Small intestine (tissue), 7 donors: Measurements from ENCODE around the gene UBE2V1. TPM values are rescaled to one million over a fixed set of nuclear protein-coding genes. Genes with fewer than 3 reads are reported as not detected.
A peak's percentile ranks its signal among the peaks of the same experiment; 100 is the strongest.

Source experiments
- DNase-seq, 2 donors: peaks; one replicate each; pipeline versions ENCODE4 v3.0.0 to v3.0.0-alpha.2; 2013
- FAIRE-seq: peaks from 2 replicates; lab custom pipeline; 2012; peaks lifted over from hg19 to GRCh38; lab: Jason Lieb, UNC
- H3K27ac ChIP-seq, 3 donors: one replicate each; pipeline ENCODE4 v1.5.1; 2013; ENCODE audit warnings: low read length in 2 of 3, mild to moderate bottlenecking in 2 of 3, control low read depth in 1 of 3, inconsistent platforms in 1 of 3, low read depth in 1 of 3, moderate library complexity in 1 of 3
- H3K27me3 ChIP-seq, 3 donors: one replicate each; pipeline ENCODE4 v1.6.1; 2013; ENCODE audit warnings: low read length in 3 of 3, inconsistent platforms in 1 of 3; ENCODE audit not compliant: control insufficient read depth in 3 of 3, insufficient read depth in 3 of 3
- H3K36me3 ChIP-seq, 3 donors: one replicate each; pipeline ENCODE4 v1.6.1; 2013; ENCODE audit warnings: low read length in 3 of 3, inconsistent platforms in 1 of 3, low read depth in 1 of 3, mild to moderate bottlenecking in 1 of 3, moderate library complexity in 1 of 3; ENCODE audit not compliant: control insufficient read depth in 3 of 3, insufficient read depth in 2 of 3
- H3K4me1 ChIP-seq, 3 donors: one replicate each; pipeline ENCODE4 v1.6.1; 2013; ENCODE audit warnings: low read length in 2 of 3, inconsistent platforms in 1 of 3, low read depth in 1 of 3, mild to moderate bottlenecking in 1 of 3, moderate library complexity in 1 of 3; ENCODE audit not compliant: control insufficient read depth in 3 of 3, insufficient read depth in 2 of 3
- H3K4me3 ChIP-seq, 3 donors: one replicate each; pipeline ENCODE4 v1.5.1; 2013; ENCODE audit warnings: low read length in 3 of 3, control low read depth in 1 of 3, inconsistent platforms in 1 of 3, low read depth in 1 of 3, mild to moderate bottlenecking in 1 of 3, moderate library complexity in 1 of 3
- H3K9me3 ChIP-seq, 2 donors: one replicate each; pipeline ENCODE4 v1.6.1; 2013; ENCODE audit warnings: low read depth in 1 of 2, low read length in 1 of 2; ENCODE audit not compliant: control insufficient read depth in 2 of 2, insufficient read depth in 1 of 2
- WGBS, 3 donors: extraction: QIAGEN DNeasy Blood & Tissue Kit; methylation state at CpG; one replicate each; pipeline ENCODE4 v1.1.7; 2013; 5-methylcytosine and 5-hydroxymethylcytosine counted together
- polyA plus RNA-seq, 4 donors: library from polyadenylated mRNA; stranded (reverse) in 3 of 4; unstranded in 1 of 4; fragments of 200-250 nt in 3 of 4; fragments of 120-200 nt in 1 of 4; gene quantifications; one replicate each; pipeline versions ENCODE4 v1.2.1 to v1.2.3, GENCODE V29; 2013
- donor health status: healthy with polysubstance abuse.
- donor health status: control.
- donor health status: control.
- donor health status: Bipolar disorder and iron deficiency.
- donor health status: healthy.

UBE2V1 gene
- polyA plus RNA-seq, 4 donors = 72.7 to 123 (median 80.4) TPM

GRCh38 chr20:50116368-50116999, 3.5 kb upstream of the UBE2V1 start:
- Histone ChIP-seq H3K36me3 (no peaks in the 10 kb centered on the region), H3K9me3 (no peaks in the 10 kb centered on the region), H3K4me3 (peak overlapping the region in 1 of 3 donors; percentile 16), H3K27ac (peak overlapping the region in 2 of 3 donors; percentile 33 to 35), H3K4me1 (peaks cover 9 to 29% (median 10%) of the 10 kb centered on the region in 3 donors), H3K27me3 (no peaks in the 10 kb centered on the region)
- no peak for FAIRE-seq
- DNase-seq = no peak
- 84 to 89% (median 85%) methylated on average over 19 of the region's 19 CpGs for WGBS, 3 donors

GRCh38 chr20:50115591-50116367, 2.8 kb upstream of the UBE2V1 start:
- Histone ChIP-seq H3K36me3 (peaks cover 0 to 3% (median 0%) of the 10 kb centered on the region in 3 donors), H3K27me3 (no peaks in the 10 kb centered on the region), H3K4me3 (peak overlapping the region; percentile 28 to 52 (median 45)), H3K27ac (peak overlapping the region in 2 of 3 donors; percentile 33 to 35), H3K9me3 (no peaks in the 10 kb centered on the region), H3K4me1 (peaks cover 15 to 31% (median 17%) of the 10 kb centered on the region in 3 donors)
- WGBS, 3 donors = 0 to 1% (median 0%) methylated on average over 24 of the region's 24 CpGs
- FAIRE-seq (no peak), DNase-seq (peak; percentile 97 to 98)

GRCh38 chr20:50115041-50115512, 2.1 kb upstream of the UBE2V1 start:
- H3K36me3 ChIP-seq = peaks cover 0 to 3% (median 0%) of the 10 kb centered on the region in 3 donors
- H3K27ac ChIP-seq = peak overlapping the region in 1 of 3 donors; percentile 26
- peak overlapping the region in 2 of 3 donors; percentile 45 to 52 for H3K4me3 ChIP-seq
- no peaks in the 10 kb centered on the region for H3K27me3 ChIP-seq
- DNase-seq (no peak), FAIRE-seq (no peak)
- peaks cover 21 to 38% (median 24%) of the 10 kb centered on the region in 3 donors for H3K4me1 ChIP-seq
- 49 to 63% (median 58%) methylated on average over 6 of the region's 6 CpGs for WGBS, 3 donors
- no peaks in the 10 kb centered on the region for H3K9me3 ChIP-seq

GRCh38 chr20:50113420-50114224, 672 bp upstream of the UBE2V1 start:
- H3K27me3 ChIP-seq = no peaks in the 10 kb centered on the region
- WGBS, 3 donors = 9 to 15% (median 14%) methylated on average over 11 of the region's 11 CpGs
- peak overlapping the region; percentile 88 to 99 (median 90) for H3K27ac ChIP-seq
- FAIRE-seq (no peak), DNase-seq (no peak)
- no peaks in the 10 kb centered on the region for H3K9me3 ChIP-seq
- peaks cover 0 to 3% (median 0%) of the 10 kb centered on the region in 3 donors for H3K36me3 ChIP-seq
- peaks cover 26 to 43% (median 29%) of the 10 kb centered on the region in 3 donors for H3K4me1 ChIP-seq
- H3K4me3 ChIP-seq = peak overlapping the region; percentile 90 to 99 (median 92)

GRCh38 chr20:50111829-50112495, 988 bp downstream of the UBE2V1 start:
- Histone ChIP-seq H3K4me1 (peaks cover 32 to 49% (median 36%) of the 10 kb centered on the region in 3 donors), H3K27me3 (no peaks in the 10 kb centered on the region), H3K27ac (peak overlapping the region; percentile 63 to 99 (median 81)), H3K36me3 (peaks cover 0 to 8% (median 0%) of the 10 kb centered on the region in 3 donors), H3K9me3 (no peaks in the 10 kb centered on the region), H3K4me3 (peak overlapping the region; percentile 90 to 99 (median 92))
- FAIRE-seq (no peak), DNase-seq (peak; percentile 28 to 29)
- 1 to 6% (median 3%) methylated on average over 9 of the region's 9 CpGs for WGBS, 3 donors

- H3K9me3 ChIP-seq = no peaks in the 10 kb centered on the region
- no peaks in the 10 kb centered on the region for H3K27me3 ChIP-seq
- WGBS, 3 donors = 24 to 33% (median 25%) methylated on average over 10 of the region's 10 CpGs
- FAIRE-seq = no peak
- peak overlapping the region in 2 of 3 donors; percentile 90 to 99 for H3K4me3 ChIP-seq
- H3K36me3 ChIP-seq = peaks cover 0 to 8% (median 0%) of the 10 kb centered on the region in 3 donors
- peak overlapping the region; percentile 6 to 99 (median 36) for H3K27ac ChIP-seq
- H3K4me1 ChIP-seq = peaks cover 31 to 47% (median 36%) of the 10 kb centered on the region in 3 donors
- peak; percentile 29 to 41 for DNase-seq
Measured at GRCh38 chr20:50111120-50111828, 1.7 kb downstream of the UBE2V1 start.
